HG03039 (cell line): ENCODE data around the gene GAS2L1.

Experiments used
- ATAC-seq: cut with Tn5 transposase; IDR thresholded peaks from one replicate; pipeline ENCODE4 v1.9.1; 2021; ENCODE audit warnings: mild to moderate bottlenecking, moderate library complexity; ENCODE audit not compliant: unreplicated experiment

Gene GAS2L1

GRCh38 chr22:29275167-29275566 is 31.3 kb upstream of the GAS2L1 start:
- no peak for ATAC-seq

- ATAC-seq, result no peak
These were observed 30.5 kb upstream of the GAS2L1 start for GRCh38 chr22:29275819-29276565.

GRCh38 chr22:29277927-29278326 is 28.5 kb upstream of the GAS2L1 start:
- ATAC-seq, result no peak

GRCh38 chr22:29284196-29284595 is 22.3 kb upstream of the GAS2L1 start:
- no peak for ATAC-seq

- ATAC-seq, result no peak
These were observed 17.6 kb upstream of the GAS2L1 start for GRCh38 chr22:29288837-29289236.

GRCh38 chr22:29290061-29290460 is 16.4 kb upstream of the GAS2L1 start:
- no peak for ATAC-seq

GRCh38 chr22:29291215-29291614 is 15.2 kb upstream of the GAS2L1 start:
- ATAC-seq, result no peak

- no peak for ATAC-seq
These were observed 14.1 kb upstream of the GAS2L1 start for GRCh38 chr22:29292379-29292778.

GRCh38 chr22:29298641-29299040 is 7.8 kb upstream of the GAS2L1 start:
- ATAC-seq, result no peak

GRCh38 chr22:29299136-29299900 is 7.1 kb upstream of the GAS2L1 start:
- ATAC-seq, result no peak

- no peak for ATAC-seq
These were observed 6.0 kb upstream of the GAS2L1 start for GRCh38 chr22:29300467-29300806.

- no peak for ATAC-seq
These were observed 5.4 kb upstream of the GAS2L1 start for GRCh38 chr22:29300807-29301601.

GRCh38 chr22:29301716-29302401 is 4.6 kb upstream of the GAS2L1 start:
- ATAC-seq, result no peak

- ATAC-seq, result no peak
These were observed 4.1 kb upstream of the GAS2L1 start for GRCh38 chr22:29302402-29302680.

GRCh38 chr22:29302681-29303465 is 3.6 kb upstream of the GAS2L1 start:
- ATAC-seq, result no peak

- no peak for ATAC-seq
These were observed 645 bp upstream of the GAS2L1 start for GRCh38 chr22:29305836-29306174.

- ATAC-seq, result no peak
These were observed 565 bp downstream of the GAS2L1 start for GRCh38 chr22:29306835-29307595.

- ATAC-seq, result no peak
These were observed 1.2 kb downstream of the GAS2L1 start for GRCh38 chr22:29307596-29308147.

GRCh38 chr22:29308148-29308790 is 1.8 kb downstream of the GAS2L1 start:
- ATAC-seq, result no peak
